GM12864 (cell line): ENCODE measurements around the gene PIK3R4.

Source experiments
- DNase-seq: peaks from one replicate; pipeline ENCODE4 v3.0.0-alpha.2; 2011; ENCODE audit warnings: low read depth
- H3K4me3 ChIP-seq: 2 replicates; pipeline ENCODE4 v1.5.1; 2011; ENCODE audit warnings: mild to moderate bottlenecking, low read depth, low read length, control low read depth
- CTCF ChIP-seq: IDR thresholded peaks from 2 replicates; pipeline ENCODE4 v1.5.1; 2011; ENCODE audit warnings: low read depth, mild to moderate bottlenecking, moderate library complexity, low read length, control low read depth, inconsistent platforms; ENCODE audit errors: missing control alignments

The PIK3R4 gene

GRCh38 chr3:130732501-130732900, 14.1 kb downstream of the PIK3R4 start:
- H3K4me3 ChIP-seq: no peak overlapping the region
- DNase-seq: no peak
- TF ChIP-seq CTCF: no peak

GRCh38 chr3:130731817-130732216, 14.8 kb downstream of the PIK3R4 start:
- H3K4me3 ChIP-seq: no peak overlapping the region
- no peak for TF ChIP-seq CTCF
- DNase-seq: no peak

GRCh38 chr3:130729154-130729553, 17.5 kb downstream of the PIK3R4 start:
- DNase-seq: no peak
- no peak for TF ChIP-seq CTCF
- H3K4me3 ChIP-seq: no peak overlapping the region

- no peak for DNase-seq
- TF ChIP-seq CTCF: no peak
Observed at GRCh38 chr3:130728037-130728436, 18.6 kb downstream of the PIK3R4 start.

GRCh38 chr3:130725746-130726145, 20.9 kb downstream of the PIK3R4 start:
- TF ChIP-seq CTCF: no peak
- no peak overlapping the region for H3K4me3 ChIP-seq
- DNase-seq: no peak

More at GRCh38 chr3:130728037-130728436, 18.6 kb downstream of the PIK3R4 start:
- H3K4me3 ChIP-seq: no peak overlapping the region

- no peak for TF ChIP-seq CTCF
- H3K4me3 ChIP-seq: no peak overlapping the region
- no peak for DNase-seq
Observed at GRCh38 chr3:130715616-130716015, 31.0 kb downstream of the PIK3R4 start.

GRCh38 chr3:130712718-130713423, 33.8 kb downstream of the PIK3R4 start:
- no peak for DNase-seq
- no peak for TF ChIP-seq CTCF
- no peak overlapping the region for H3K4me3 ChIP-seq
